GM21723 (cell line): ENCODE results near the gene ARHGEF37.

ENCODE experiments used
- ATAC-seq: cut with Tn5 transposase; IDR thresholded peaks from one replicate; pipeline ENCODE4 v1.9.1; 2021; ENCODE audit warnings: mild to moderate bottlenecking, moderate library complexity; ENCODE audit not compliant: unreplicated experiment

Gene ARHGEF37

DNA sequence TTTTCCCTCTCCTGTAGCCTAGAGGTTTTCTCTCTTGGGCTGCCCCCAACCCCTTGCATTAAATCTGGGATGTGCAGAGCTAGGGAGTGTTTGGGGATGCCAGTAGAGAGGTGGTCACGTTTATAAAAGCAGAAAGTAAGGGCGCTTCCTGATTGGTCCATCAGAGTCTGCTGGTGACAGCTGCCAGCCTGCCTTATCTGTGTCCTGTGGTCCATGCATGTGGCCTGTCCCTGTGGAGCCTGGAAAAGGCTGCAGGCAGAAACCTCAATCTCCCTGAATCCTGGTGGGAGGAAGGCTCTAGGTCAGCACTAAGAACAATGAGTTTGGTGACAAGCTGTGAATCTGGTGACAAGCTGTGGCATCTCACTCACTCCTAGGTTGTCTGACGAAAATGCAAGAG is 42.2 kb downstream of the ARHGEF37 start:
- no peak for ATAC-seq

DNA sequence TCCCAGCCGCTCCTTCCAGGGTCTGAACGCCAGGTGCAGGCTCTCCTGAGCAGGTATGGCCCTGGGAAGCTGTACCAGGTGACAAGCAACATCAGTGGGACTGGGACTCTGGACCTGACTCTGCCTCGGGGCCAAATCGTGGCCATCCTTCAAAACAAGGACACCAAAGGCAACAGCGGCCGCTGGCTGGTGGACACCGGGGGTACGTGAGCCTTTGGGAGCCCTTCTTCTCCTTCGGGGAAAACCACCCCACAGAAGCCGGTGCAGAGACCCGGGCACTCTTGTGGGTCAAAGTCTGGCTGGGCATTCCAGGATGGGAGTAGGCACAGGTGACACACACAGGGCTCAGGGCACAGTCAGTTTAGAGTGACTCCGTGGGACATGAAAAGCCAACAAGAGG is 45.8 kb downstream of the ARHGEF37 start:
- no peak for ATAC-seq

DNA sequence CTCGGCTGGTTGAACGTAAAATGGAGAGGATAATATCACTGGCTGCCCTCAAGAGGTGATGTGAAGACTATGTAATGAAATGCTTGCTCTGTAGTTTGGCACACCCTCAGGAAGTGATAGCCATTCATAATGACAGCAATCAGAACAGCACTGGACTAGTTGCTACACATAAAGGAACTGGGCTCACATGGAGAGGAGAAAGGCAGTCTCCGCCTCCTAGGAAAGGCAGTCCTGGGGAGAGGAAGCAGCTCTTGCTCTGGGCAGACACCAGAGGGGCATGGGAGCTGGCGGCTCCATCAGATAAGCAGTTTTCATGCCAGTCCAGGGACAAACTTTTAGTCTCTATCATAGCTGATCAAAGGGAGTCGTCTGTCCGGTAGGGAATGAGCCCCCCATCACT is 46.9 kb downstream of the ARHGEF37 start:
- no peak for ATAC-seq

DNA sequence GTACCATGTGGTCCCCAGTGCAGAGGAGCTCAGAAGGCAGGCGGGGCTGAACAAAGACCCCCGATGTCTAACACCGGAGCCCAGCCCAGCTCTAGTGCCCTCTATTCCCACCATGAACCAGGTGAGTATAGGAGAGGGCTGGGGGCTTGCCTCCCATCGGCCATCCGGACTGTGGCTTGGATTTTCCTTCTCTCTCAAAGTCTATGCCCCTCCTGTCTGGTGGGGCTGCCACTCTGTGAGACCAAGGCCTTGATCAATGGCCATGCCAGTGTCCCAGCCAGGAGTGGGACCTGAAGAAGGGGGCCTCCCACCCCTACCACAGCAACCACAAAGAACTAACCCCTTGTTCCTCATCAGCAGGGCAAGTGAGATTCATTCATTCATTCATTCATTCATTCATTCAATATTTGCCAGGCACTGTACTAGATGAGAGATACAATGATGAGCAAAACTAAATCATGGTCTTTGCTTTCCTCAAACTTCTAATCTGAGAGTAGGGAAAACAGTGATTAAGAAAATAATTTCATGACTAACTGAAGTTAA is 47.6 kb downstream of the ARHGEF37 start:
- no peak for ATAC-seq

DNA sequence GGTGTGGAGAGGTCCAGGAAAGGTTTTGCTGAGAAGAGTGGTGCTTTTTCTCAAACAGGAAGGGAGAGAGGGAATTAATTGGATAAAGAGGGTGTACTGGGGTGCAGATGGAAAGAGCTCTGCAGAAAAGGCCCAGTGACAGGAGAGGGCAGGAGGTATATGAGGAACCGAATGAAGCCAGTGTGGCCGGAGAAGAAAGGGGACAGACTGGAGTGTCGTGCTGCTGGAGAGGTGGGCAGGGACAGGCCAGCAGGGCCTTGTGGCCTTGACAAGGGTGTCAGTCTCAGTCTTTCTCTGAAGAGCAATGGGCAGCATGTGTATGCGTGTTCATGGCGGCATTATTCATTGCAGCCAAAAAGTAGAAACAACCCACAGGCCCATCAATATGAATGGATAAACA is 48.1 kb downstream of the ARHGEF37 start:
- no peak for ATAC-seq

DNA sequence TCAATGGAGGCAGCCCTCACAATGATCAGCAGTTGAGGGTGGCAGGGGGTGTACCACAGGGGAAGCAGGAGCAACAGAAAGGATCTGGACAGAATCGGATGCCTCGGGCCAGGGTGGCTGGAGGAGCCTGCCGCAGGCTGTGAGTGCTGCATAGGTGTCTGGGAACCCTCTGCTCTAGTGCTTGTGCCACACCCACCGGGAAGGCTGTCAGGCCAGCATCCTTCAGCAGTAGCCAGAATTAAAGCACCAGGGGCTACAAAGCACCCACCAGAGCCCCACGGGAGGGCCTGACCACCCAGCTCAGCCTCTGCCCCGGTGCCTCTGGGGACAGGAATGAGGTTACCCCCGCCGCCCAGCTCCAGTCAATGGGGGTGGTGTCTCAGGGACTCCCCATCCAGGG is 49.0 kb downstream of the ARHGEF37 start:
- ATAC-seq: no peak

DNA sequence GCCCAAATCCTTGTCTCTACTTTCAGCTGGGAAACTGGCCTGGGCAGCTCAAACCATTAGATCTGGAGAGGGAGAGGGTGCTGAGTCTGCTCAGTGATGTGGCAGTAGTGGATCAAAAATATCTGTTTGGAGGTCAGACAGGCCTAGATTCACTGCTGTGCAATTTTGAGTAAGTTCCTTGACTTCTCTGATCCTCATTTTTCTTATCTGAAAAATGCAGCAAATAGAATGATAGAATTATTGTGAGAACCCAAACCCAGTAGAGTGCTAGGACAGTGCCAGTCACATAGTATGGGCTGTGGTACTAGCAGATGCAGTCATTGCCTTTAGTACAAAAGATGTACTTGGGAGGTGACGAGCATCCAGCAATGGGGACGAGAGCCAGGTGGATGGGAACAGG is 50.2 kb downstream of the ARHGEF37 start:
- ATAC-seq: no peak

DNA sequence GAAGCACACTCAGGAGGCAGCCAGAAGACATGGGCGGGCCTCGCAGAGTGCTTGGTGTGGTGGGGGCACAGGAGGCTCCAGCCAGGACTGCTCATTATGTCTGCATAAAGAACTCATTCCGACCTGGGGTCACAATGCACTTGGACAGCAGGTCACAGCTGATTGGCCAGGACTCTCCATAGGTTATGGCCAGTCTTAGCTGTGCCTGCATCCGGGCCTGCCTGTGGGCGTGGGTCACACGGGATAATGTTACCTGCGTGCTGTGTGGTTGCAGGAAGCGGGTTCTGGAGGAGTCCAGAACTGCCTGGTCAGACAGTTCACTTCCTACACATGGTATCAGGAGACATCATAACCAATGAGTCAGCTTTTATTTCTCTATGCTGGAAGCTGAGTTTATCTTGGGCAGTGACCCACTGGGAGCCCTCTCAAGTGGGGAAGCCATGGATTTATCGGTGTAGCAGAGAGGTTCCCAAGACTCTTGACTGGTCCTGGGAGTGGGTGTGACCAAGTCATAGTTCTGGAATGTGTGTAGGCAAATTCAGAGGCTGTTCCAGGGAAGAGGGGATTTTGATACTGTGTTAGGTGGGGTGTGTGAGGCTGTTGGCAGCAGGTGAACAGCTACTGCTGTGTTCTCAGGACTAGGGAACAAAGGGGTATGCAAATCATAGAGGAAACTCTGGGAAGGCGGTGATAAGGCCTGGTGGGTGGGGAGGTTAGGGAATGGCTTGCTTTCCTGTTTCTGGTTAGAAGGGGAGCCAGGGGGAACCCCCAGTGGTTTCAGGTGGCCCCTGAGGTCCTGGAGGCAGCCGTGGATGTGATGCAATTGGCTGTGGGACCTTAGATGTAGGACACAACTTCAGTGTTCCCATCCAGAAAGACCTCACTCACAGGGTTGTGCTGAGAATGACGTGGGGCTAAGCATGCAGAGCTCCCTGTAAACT is 51.3 kb downstream of the ARHGEF37 start:
- no peak for ATAC-seq

DNA sequence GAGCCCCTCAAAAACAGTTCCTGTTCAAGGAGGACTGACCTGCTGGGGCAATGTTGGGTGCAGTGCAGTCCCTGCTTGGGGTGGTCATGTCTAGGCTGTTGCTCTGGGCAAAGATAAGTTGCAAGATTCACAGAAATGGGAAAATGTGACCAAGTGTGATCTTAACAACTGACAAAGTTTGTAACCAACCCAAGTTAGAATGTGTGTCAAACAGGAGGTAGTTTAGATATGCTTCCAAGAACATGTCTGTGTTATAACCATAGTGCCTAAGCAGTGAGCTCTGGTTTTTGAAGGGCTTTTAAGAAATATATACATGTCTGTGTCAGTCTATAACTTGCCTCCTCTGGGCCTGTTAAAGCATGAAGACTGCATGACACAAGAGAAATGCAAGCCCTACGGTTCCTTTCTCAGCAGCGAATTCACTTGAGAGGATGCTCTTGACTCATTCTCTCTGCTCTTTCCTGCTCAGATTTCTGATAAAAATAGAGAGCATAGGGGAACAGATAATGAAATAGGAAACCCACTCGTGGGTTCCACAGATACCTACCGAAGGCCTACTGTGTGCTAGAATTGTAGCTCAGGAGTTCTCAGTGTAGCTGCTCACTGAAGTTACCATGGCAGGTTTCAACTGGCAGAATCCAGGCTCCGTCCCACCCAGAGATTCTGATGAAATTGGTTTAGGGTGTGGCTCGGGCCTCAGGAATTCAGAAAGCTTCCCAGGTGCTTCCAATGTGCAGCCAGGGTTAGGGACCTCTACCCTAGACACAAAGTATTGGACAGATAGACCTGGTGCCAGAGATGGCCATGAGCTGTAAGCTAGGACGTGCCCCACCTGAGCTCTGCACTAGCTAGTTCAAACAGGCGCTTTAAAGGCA is 52.4 kb downstream of the ARHGEF37 start:
- no peak for ATAC-seq

DNA sequence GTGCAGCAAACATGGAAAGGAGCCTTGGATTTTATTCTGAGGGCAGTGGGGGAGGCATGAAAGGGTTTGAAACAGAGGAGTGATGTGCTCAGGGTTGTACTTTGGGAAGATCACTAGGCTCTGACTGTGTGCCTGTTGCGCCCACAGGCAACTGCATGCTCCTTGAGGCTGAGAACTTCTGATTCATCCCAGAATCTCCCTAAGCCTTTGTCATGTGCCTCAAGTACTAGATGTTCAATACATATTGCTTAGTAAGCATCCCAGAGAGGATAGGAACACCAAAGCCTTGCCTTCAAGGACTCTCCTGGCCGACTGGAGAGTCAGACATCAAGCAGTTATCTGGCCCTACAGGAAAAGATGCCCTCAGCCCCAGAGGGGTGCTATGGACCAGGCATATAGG is 54.1 kb downstream of the ARHGEF37 start:
- ATAC-seq: no peak

DNA sequence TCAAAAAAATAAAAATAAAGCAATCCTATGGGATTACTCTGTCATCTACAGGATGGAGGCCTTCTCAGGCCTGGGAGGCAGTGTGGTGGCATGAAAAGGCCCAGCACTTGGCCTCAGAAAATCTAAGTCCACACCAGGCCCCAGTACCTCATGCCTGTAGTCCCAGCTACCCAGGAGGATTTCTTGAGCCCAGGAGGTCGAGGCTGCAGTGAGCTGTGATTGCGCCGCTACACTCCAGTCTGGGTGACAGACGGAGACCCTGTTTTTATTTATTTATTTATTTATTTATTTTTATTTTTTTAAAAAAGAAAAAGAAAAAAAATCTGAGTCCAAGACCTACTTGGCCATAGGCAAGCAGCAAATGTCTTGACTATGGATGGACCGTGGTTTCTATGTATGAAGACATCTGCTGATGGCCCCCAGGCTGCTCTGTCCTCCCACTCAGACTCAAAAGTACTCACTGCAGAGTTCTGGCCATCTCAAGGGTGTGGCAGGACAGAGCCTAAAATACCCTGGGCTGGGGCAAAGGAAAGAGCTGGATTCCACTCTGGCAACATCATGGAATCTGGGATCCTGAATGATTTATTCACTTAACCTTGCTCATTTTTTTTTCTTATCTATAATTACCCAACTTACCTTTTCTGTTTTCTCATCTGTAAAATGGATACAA is 55.0 kb downstream of the ARHGEF37 start:
- no peak for ATAC-seq

DNA sequence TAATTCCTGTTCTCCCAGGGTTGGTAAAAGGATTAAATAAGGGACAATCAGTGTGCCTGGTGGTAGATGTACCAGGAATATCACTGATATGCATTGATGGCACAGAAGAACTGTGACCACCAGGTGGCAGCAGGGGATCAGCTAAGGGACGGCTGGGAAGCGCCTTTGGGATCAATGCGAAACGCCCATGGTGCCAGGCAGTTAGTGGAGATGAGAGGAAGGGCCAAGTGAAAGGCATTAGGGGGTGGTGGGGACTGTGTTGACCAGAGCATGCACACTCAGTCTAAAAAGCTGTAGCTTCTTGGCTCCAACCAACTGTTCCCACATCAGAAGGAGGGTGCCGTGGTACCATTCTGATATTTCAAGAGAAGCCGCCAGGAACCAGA is 55.6 kb downstream of the ARHGEF37 start:
- peak; percentile 55 for ATAC-seq

DNA sequence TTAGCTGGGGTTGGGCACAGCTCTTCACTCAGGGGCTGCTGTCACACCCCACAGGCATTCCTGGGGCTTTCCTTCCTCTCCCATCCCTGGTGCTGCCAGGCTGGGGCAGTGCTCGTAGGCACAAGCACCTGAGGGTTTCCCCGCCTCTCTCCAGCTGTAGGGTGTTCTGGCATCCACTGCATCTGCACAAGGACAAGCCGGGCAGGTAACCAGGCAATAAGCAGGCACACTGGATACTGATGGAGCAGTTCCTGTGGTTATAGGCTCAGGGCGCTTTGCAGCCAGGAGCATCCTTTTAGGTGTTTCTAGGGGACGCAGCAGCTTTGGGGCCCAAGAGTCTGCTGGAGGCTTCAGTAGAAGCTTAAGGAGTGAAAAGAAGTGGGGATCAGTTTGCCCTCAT is 56.8 kb downstream of the ARHGEF37 start:
- ATAC-seq: no peak

DNA sequence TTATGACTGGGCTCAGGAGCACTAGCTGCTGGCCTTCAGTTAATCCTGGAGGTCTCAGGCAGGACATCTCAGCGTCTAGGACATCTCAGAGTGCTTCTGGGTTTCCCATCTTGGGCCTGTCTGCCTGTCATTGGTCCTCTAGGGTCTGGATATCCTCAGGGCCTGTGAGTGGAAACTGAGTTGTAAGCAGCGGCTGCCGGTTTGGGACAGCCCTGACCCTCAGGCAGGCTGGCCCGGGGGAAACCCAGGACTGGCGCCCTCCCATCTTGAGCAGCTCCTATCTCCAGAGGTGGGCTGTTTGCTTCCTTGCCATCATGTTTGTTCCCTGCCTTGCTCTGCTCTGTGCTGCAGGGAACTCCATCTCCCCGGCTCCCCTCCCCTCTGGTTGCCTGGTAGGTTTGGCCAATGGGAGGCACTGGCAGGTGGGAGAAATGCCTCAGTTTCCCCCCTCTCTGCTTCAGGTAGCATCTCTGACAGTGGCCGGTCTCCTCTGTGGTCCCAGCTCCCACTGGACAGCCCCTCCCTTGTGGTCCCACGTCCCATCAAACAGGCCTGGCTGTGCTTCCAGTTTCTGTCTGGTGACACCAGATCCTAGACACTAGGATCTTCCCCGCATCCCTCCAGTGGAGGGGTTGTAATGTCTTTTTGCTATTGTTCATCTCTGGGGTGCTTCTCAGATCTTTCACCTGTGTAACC is 57.4 kb downstream of the ARHGEF37 start:
- ATAC-seq: no peak

DNA sequence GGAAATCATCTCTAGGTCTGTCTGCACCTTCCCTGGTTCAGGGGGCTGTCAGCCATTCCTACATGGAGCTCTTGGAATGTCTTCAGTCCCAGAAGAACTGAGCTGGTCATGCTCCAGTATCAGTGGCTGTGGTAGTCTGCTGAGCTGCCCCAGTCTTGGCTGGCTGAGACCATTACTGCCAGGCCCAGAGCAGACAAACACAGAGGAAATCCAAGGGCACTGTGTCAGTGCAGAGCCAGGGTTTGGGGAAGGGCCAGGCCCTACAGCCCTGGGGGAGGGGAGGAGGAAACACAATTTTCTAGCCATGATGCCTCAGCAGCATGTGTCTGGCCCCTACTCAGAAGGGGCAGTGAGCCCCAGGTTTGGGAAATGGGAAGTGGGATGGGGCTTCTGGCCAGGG is 58.4 kb downstream of the ARHGEF37 start:
- ATAC-seq: no peak

DNA sequence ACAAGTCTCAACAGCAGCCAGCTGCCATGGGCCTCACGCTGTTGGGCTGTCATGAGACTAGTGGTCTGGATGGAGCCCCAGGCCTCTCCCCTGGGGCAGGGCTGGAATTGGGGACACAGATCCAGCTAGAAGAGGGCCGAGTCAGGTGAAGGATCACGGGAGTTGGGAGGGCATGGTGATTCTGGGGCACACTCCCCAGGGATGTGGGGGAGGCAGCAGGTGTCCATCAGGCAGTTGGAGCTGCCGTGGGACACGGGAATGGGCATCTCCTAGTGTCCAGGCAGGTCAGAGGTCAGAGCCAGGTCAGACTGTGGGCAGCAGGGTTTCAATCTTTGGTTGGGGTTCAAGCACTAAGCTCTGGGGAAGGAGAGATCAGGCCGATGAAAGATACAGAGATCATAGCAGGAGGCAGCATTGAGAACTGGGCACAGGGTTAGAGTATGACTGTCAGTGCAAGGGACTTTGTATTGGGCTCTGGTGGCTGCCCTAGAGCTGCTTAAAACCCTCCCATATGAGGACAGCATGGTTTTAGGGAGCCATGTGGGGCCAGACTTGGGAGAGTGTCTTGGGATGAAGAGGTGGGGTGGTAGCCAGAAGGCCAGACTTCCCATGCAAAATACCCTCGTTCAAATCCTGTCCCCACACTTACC is 59.2 kb downstream of the ARHGEF37 start:
- no peak for ATAC-seq

DNA sequence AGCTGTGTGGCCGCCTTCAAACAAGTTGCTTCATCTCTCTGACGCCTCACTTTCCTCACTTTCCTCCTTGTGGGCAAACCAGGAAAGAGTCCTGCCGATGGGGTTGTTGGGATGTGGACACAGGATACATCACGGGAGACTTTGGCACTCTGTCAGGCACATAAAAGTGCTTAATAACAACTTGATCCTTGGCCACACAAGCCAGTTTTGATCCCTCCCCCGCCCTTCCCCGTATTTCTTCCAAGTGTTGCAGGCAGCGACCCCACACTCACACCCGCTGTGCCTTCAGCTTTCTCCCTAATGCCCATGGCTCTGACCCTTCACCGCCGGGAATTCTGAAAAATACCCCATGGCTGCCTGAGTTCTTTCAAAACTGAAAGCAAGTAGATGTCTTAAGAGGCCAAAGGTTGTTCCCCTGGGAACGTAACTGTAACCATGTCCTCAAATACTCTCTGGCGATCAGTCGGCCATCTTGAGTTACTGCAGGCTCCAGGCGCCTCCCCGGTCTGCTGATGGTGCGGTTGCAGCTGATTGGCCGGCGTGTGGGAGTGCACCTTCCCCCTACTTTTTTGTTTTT is 59.8 kb downstream of the ARHGEF37 start:
- no peak for ATAC-seq

DNA sequence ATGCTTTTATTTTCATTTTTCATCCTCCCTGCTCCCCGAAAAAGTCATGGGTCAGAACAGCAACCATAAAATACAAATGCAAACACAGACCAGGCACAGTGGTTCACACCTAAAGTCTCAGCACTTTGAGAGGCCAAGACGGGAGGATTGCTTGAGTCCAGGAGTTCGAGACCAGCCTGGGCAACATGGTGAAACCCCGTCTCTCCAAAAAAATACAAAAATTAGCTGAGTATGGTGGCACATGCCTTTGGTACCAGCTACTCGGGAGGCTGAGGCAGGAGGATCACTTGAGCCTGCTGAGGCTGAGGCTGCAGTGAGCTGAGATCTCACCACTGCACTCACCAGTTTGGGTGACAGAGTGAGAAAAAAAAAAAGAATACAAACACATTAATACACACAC is 60.3 kb downstream of the ARHGEF37 start:
- no peak for ATAC-seq

DNA sequence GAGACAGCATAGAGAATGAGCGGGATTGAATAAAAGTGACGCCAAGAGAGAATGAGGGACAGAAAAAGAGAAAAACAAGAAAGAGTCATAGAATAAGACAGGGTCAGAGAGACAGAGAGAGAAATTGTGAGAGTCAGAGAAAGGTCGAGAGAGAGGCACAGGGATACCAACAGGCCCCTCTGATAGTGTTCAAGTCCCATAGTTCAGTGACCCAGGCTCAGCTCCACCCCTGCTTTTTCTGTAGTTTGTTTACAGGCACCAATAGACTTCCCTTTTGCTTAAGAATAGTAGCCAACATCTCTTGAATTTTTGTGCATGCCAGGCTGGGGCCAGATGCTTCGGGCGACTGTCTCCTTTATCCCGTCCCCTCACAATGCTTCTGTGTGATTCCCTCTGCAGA is 62.5 kb downstream of the ARHGEF37 start:
- no peak for ATAC-seq

DNA sequence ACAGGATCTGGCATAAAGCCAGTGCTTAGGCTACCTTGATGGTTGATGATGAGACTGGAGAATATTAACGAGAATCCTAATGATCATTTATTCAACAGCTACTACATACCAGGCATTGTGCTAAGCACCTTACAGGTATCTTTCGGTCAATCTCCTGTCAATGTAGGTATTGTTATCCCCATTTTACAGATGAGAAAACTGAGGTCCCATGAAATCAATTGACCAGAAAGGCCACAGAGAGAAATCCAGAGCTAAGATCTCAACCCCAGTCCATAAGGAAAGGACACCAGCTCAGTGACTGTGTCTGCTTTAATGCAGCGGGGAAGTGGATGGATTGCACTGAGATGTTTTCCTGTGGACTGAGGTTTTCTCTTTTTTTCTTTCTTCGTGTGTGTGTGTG is 63.3 kb downstream of the ARHGEF37 start:
- no peak for ATAC-seq
